ENCODE results near the gene FYN. TPM values are rescaled to one million over a fixed set of nuclear protein-coding genes. Genes with fewer than 3 reads are reported as not detected.
"Not testable (repeated sequence)": the region's sequence is repeated elsewhere in the genome, so short reads cannot be mapped to it uniquely, and the experiment has no call there.

The FYN gene
- total RNA-seq, 1 donor from 2014 or later, result 525 TPM

DNA sequence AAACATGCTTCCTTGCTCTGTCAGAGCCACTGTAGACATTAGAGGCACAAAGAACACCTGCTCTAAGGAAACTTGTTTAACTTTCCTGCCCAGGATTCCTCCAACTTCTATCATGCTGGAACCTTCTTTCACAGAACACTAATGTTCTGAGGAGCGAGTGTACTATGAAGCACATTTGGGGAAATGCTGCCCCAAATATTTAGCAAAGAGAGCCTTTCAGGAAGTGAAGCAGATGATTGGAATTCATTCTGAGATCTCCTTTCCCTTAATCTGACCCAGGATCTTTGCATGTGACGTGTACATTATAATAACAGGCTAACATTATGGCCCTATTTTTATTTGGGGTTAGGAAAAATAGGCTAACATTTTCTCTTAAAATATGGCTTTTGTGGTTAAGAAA lies 21.0 kb upstream of the FYN start:
- peaks cover 14% of the 10 kb centered on the region for H3K4me1 Mint-ChIP-seq (ENCODE audit: low read depth, unreplicated experiment)
- H3K9me3 Mint-ChIP-seq (ENCODE audit: unreplicated experiment), result no peaks in the 10 kb centered on the region
- no peak overlapping the region for H3K27ac Mint-ChIP-seq (ENCODE audit: unreplicated experiment)
- H3K27me3 Mint-ChIP-seq (ENCODE audit: unreplicated experiment), result peaks cover 1% of the 10 kb centered on the region
- H3K36me3 Mint-ChIP-seq (ENCODE audit: unreplicated experiment), result no peaks in the 10 kb centered on the region
- TF ChIP-seq, protein P1, sequence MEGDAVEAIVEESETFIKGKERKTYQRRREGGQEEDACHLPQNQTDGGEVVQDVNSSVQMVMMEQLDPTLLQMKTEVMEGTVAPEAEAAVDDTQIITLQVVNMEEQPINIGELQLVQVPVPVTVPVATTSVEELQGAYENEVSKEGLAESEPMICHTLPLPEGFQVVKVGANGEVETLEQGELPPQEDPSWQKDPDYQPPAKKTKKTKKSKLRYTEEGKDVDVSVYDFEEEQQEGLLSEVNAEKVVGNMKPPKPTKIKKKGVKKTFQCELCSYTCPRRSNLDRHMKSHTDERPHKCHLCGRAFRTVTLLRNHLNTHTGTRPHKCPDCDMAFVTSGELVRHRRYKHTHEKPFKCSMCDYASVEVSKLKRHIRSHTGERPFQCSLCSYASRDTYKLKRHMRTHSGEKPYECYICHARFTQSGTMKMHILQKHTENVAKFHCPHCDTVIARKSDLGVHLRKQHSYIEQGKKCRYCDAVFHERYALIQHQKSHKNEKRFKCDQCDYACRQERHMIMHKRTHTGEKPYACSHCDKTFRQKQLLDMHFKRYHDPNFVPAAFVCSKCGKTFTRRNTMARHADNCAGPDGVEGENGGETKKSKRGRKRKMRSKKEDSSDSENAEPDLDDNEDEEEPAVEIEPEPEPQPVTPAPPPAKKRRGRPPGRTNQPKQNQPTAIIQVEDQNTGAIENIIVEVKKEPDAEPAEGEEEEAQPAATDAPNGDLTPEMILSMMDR (IDR thresholded peaks at IDR 0.05; ENCODE audit: partially characterized antibody, unreplicated experiment), result no peak
- no peak overlapping the region for H3K4me3 Mint-ChIP-seq (ENCODE audit: unreplicated experiment)
- DNase-seq, result no peak

DNA sequence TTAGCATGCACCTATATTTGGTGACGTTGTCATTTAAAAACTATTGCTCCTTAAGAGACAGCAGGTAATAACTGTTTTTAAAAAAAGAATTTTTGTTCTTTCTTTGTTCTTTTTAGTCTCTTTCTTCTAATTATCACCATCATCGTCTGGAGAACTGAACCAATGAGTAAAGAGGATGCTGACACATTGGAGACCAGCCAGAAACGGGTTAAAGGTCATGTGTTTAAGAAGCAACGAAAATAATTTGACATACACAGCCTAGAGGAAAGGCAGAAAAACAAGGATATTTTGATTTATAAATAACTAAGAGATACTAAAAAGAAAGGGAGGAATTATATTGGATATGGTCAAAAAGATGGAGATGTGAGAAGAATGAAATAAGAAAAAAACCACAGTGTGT lies 19.2 kb upstream of the FYN start:
- Mint-ChIP-seq H3K27me3 (ENCODE audit: unreplicated experiment) (no peaks in the 10 kb centered on the region), H3K4me3 (ENCODE audit: unreplicated experiment) (no peak overlapping the region), H3K27ac (ENCODE audit: unreplicated experiment) (no peak overlapping the region), H3K36me3 (ENCODE audit: unreplicated experiment) (no peaks in the 10 kb centered on the region), H3K9me3 (ENCODE audit: unreplicated experiment) (no peaks in the 10 kb centered on the region), H3K4me1 (ENCODE audit: low read depth, unreplicated experiment) (peaks cover 24% of the 10 kb centered on the region)
- no peak for DNase-seq
- TF ChIP-seq, protein P1 (IDR thresholded peaks at IDR 0.05; ENCODE audit: partially characterized antibody, unreplicated experiment), result no peak

DNA sequence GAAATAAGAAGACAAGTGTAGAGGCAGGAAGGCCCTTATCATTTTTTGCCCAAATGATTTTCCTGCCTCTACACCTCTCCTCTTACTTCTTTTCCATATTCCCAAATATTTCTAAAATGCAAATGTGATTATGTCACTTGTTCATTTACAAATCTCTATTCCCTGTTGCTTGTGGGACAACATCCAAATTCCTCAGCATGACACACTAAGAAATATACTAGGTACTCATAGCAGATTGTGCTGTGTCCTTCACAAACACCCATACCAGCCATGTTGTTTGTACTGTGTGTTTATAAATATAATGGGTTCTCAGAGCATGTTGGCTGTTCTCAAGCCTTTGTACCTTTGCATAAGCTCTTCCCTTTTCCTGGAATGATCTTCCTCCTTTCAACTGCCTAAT lies 17.7 kb upstream of the FYN start:
- Mint-ChIP-seq H3K36me3 (ENCODE audit: unreplicated experiment) (peaks cover 2% of the 10 kb centered on the region), H3K4me1 (ENCODE audit: low read depth, unreplicated experiment) (peaks cover 26% of the 10 kb centered on the region), H3K27me3 (ENCODE audit: unreplicated experiment) (no peaks in the 10 kb centered on the region), H3K4me3 (ENCODE audit: unreplicated experiment) (no peak overlapping the region), H3K27ac (ENCODE audit: unreplicated experiment) (no peak overlapping the region), H3K9me3 (ENCODE audit: unreplicated experiment) (no peaks in the 10 kb centered on the region)
- no peak for DNase-seq
- TF ChIP-seq, protein P1 (IDR thresholded peaks at IDR 0.05; ENCODE audit: partially characterized antibody, unreplicated experiment), result no peak

DNA sequence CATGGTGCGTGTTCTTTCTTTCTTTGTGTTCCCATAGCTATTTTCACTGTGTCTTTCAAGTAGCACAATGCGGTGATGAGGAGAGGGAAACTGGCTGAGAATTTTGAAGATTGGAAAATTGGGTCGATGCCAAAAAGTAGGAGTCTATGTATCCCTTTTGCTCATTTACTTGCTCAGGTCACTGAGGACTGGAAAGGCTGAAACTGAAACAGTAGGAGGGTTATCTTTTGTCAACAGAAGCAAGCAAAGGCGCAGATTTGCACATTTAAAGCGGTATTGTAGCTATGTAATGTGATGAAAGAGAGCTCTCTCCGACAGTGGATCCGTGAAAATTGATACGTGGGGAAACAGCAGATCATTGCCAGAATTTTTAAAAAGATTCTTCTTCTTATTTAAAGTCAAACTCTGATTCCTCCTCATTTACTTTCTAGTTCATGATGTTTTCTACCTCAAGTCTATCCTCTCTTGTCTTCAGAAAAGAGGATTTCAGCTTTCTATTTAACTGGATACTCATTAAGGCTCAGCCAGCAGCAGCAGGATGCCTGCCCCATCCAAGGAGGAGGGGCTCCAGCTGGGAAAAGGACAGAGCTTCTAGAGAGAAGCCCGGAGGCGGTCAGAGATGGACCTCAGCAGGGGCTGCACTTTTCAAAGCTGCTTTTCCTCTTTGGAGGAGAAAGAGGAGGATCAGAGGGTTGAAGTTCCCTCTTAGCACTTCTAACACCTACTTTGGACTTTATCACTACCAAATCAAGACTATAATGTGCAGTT lies 15.9 kb upstream of the FYN start:
- peaks cover 3% of the 10 kb centered on the region for H3K9me3 Mint-ChIP-seq (ENCODE audit: unreplicated experiment)
- peak overlapping the region; percentile 94 for H3K27ac Mint-ChIP-seq (ENCODE audit: unreplicated experiment)
- peak; percentile 79 for DNase-seq
- H3K4me1 Mint-ChIP-seq (ENCODE audit: low read depth, unreplicated experiment), result peaks cover 26% of the 10 kb centered on the region
- peak overlapping the region; percentile 85 for H3K4me3 Mint-ChIP-seq (ENCODE audit: unreplicated experiment)
- peaks cover 9% of the 10 kb centered on the region for H3K36me3 Mint-ChIP-seq (ENCODE audit: unreplicated experiment)
- TF ChIP-seq, protein P1 (IDR thresholded peaks at IDR 0.05; ENCODE audit: partially characterized antibody, unreplicated experiment), result no peak
- no peaks in the 10 kb centered on the region for H3K27me3 Mint-ChIP-seq (ENCODE audit: unreplicated experiment)

DNA sequence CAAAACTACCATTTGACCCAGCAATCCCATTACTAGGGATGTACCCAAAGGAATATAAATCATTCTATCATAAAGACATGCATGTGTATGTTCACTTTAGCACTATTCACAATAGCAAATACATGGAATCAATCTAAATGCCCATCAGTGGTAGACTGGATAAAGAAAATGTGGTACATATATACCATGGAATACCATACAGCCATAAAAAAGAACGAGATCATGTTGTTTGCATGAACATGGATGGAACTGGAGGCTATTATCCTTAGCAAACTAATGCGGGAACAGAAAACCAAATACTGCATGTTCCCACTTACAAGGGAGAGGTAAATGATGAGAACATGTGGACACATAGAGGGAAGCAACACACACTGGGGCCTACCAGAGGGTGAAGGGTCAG lies 13.5 kb upstream of the FYN start:
- H3K27ac Mint-ChIP-seq (ENCODE audit: unreplicated experiment); H3K27me3 Mint-ChIP-seq (ENCODE audit: unreplicated experiment); H3K36me3 Mint-ChIP-seq (ENCODE audit: unreplicated experiment); H3K4me3 Mint-ChIP-seq (ENCODE audit: unreplicated experiment); DNase-seq; H3K9me3 Mint-ChIP-seq (ENCODE audit: unreplicated experiment): not testable (repeated sequence)
- H3K4me1 Mint-ChIP-seq (ENCODE audit: low read depth, unreplicated experiment), result peaks cover 36% of the 10 kb centered on the region
